Measurements from ENCODE around the gene WFDC2.

The WFDC2 gene

DNA sequence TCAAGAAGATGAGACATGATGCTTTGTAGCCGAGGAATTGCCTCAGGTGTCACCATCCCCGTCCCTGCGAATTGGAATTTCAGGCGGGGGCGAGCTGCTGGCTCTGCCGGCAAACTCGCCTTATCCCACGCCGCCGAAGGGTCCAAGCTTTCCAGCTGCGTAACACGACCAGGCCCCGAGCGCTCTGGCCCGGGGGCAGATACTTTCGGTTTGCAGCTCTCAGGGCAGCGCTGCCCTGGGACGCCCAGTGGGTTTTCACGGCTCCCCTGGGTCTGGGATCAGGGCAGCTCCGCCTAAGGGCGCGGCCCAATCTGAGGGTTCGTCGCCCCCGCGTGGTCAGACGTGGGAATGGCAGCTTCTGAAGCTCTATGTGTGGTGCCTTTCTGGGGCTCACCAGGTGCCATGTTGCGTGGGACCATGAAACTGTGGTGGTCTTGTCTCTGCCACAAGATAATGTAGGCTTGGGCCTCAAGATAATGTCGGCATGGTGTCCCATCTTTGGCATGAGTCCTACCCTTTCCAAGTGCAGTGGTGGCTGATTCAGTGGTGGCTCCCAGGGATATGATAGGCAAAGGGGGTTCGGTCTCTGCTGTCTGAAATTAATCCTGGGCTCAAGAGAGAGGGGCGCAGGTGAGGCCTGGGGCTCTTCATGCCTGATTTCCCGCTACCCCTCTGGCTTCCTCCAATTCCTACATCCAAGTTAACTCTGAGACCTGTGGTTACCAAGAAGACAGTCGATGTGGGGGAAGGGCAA lies 32.6 kb upstream of the WFDC2 start:
- Histone ChIP-seq H3K27ac (ENCODE audit: low read length) (no peak overlapping the region; the same call in 1 of the 2 replicates), H2AFZ (ENCODE audit: low read depth, low read length) (peak overlapping the region; percentile 81), H3K4me2 (ENCODE audit: insufficient read depth, low read length) (peak overlapping the region; percentile 79), H3K4me1 (ENCODE audit: insufficient read depth, low read length) (peaks cover 19% of the 10 kb centered on the region), H3K36me3 (ENCODE audit: insufficient read depth, low read length) (no peaks in the 10 kb centered on the region), H3K4me3 (ENCODE audit: low read depth in 1 of 2, low read length in 2 of 2) (peak overlapping the region; percentile 11 to 57; a peak in 3 of 4 replicates), H3K9ac (ENCODE audit: low read depth, low read length) (peak overlapping the region; percentile 55), H4K20me1 (ENCODE audit: insufficient read depth, low read length) (no peaks in the 10 kb centered on the region), H3K79me2 (ENCODE audit: insufficient read depth, low read length) (no peaks in the 10 kb centered on the region), H3K9me3 (ENCODE audit: insufficient read depth, low read length, severe bottlenecking) (no peaks in the 10 kb centered on the region), H3K27me3 (ENCODE audit: insufficient read depth, low read length, poor library complexity) (no peaks in the 10 kb centered on the region)
- ATAC-seq (ENCODE audit: insufficient read depth, low read depth) (peak; percentile 98), DNase-seq (peak; percentile 89)
- TF ChIP-seq EZH2 (IDR thresholded peaks at IDR 0.05; ENCODE audit: borderline replicate concordance, low read depth, low read length, severe bottlenecking) = no peak
- TF ChIP-seq, protein P1, sequence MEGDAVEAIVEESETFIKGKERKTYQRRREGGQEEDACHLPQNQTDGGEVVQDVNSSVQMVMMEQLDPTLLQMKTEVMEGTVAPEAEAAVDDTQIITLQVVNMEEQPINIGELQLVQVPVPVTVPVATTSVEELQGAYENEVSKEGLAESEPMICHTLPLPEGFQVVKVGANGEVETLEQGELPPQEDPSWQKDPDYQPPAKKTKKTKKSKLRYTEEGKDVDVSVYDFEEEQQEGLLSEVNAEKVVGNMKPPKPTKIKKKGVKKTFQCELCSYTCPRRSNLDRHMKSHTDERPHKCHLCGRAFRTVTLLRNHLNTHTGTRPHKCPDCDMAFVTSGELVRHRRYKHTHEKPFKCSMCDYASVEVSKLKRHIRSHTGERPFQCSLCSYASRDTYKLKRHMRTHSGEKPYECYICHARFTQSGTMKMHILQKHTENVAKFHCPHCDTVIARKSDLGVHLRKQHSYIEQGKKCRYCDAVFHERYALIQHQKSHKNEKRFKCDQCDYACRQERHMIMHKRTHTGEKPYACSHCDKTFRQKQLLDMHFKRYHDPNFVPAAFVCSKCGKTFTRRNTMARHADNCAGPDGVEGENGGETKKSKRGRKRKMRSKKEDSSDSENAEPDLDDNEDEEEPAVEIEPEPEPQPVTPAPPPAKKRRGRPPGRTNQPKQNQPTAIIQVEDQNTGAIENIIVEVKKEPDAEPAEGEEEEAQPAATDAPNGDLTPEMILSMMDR (IDR thresholded peaks at IDR 0.05; ENCODE audit: borderline replicate concordance, extremely low read depth, low read length, poor library complexity, severe bottlenecking) = peak; percentile 98

DNA sequence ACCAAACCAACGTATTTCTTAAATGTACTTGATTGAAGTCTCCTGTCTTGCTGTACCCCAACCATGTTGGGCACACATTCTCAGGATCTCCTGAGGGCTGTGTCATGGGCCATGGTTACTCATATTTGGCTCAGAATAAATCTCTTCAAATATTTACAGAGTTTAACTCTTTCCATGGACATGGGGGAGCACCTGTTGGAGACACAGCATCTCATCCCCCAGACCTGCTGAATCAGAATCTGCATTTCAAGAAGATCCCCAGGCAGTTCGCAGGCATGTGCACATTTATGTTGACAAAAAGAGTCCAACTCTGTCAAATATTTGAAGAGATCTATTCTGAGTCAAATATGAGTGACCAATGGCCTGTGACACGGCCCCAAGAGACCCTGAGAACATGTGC lies 29.1 kb upstream of the WFDC2 start:
- Histone ChIP-seq H3K79me2 (ENCODE audit: insufficient read depth, low read length) (no peaks in the 10 kb centered on the region), H2AFZ (ENCODE audit: low read depth, low read length) (no peak overlapping the region), H3K27me3 (ENCODE audit: insufficient read depth, low read length, poor library complexity) (no peaks in the 10 kb centered on the region), H3K4me1 (ENCODE audit: insufficient read depth, low read length) (peaks cover 23% of the 10 kb centered on the region), H3K4me3 (ENCODE audit: low read depth in 1 of 2, low read length in 2 of 2) (no peak overlapping the region), H3K36me3 (ENCODE audit: insufficient read depth, low read length) (no peaks in the 10 kb centered on the region), H3K9ac (ENCODE audit: low read depth, low read length) (no peak overlapping the region), H3K9me3 (ENCODE audit: insufficient read depth, low read length, severe bottlenecking) (no peaks in the 10 kb centered on the region), H3K4me2 (ENCODE audit: insufficient read depth, low read length) (no peak overlapping the region), H4K20me1 (ENCODE audit: insufficient read depth, low read length) (no peaks in the 10 kb centered on the region), H3K27ac (ENCODE audit: low read length) (no peak overlapping the region)
- DNase-seq (no peak), ATAC-seq (ENCODE audit: insufficient read depth, low read depth) (no peak)
- TF ChIP-seq, protein P1 (IDR thresholded peaks at IDR 0.05; ENCODE audit: borderline replicate concordance, extremely low read depth, low read length, poor library complexity, severe bottlenecking) = no peak
- TF ChIP-seq EZH2 (IDR thresholded peaks at IDR 0.05; ENCODE audit: borderline replicate concordance, low read depth, low read length, severe bottlenecking) = no peak

DNA sequence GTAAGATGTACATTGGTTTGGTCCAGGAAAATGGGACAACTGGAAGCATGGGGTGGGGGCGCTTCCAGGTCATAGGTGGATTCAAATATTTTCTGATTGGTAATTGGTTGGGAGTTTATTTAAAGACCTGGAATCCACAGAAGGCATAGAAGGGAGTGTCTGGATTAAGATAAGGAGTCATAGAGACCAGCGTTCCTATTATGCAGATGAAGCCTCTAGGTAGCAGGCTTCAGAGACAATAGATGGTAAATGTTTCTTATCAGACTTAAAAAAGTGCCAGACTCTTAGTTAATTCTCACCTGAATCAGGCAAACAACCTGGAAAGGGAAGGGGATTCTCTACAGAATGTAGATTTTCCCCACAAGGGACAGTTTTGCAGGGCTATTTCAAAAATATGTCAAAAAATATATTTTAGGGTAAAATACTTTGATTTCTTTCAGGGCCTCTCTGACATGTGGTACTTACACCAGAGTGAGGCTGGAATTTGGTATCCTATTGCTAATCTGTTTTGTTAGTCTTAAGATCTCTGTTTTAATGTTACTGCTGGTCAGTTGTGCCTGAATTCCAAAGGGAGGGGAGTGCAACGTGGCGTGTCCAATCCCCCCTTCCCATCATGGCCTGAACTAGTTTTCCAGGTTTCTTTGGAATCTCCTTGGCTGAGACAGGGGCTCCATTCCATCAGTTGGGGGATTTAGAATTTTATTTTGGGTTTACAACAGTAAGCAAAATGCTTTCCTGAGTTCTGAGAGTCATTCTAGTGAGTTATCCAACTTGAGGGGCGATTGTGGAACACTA lies 28.5 kb upstream of the WFDC2 start:
- H2AFZ ChIP-seq (ENCODE audit: low read depth, low read length) = no peak overlapping the region
- H3K27me3 ChIP-seq (ENCODE audit: insufficient read depth, low read length, poor library complexity) = no peaks in the 10 kb centered on the region
- no peak for DNase-seq
- H3K36me3 ChIP-seq (ENCODE audit: insufficient read depth, low read length) = no peaks in the 10 kb centered on the region
- H3K27ac ChIP-seq (ENCODE audit: low read length) = no peak overlapping the region
- no peak for TF ChIP-seq EZH2 (IDR thresholded peaks at IDR 0.05; ENCODE audit: borderline replicate concordance, low read depth, low read length, severe bottlenecking)
- TF ChIP-seq, protein P1 (IDR thresholded peaks at IDR 0.05; ENCODE audit: borderline replicate concordance, extremely low read depth, low read length, poor library complexity, severe bottlenecking) = no peak
- no peak overlapping the region for H3K4me2 ChIP-seq (ENCODE audit: insufficient read depth, low read length)
- H3K9me3 ChIP-seq (ENCODE audit: insufficient read depth, low read length, severe bottlenecking) = no peaks in the 10 kb centered on the region
- H3K4me1 ChIP-seq (ENCODE audit: insufficient read depth, low read length) = peaks cover 23% of the 10 kb centered on the region
- no peaks in the 10 kb centered on the region for H4K20me1 ChIP-seq (ENCODE audit: insufficient read depth, low read length)
- no peaks in the 10 kb centered on the region for H3K79me2 ChIP-seq (ENCODE audit: insufficient read depth, low read length)
- H3K4me3 ChIP-seq (ENCODE audit: low read depth in 1 of 2, low read length in 2 of 2) = no peak overlapping the region
- H3K9ac ChIP-seq (ENCODE audit: low read depth, low read length) = no peak overlapping the region
- no peak for ATAC-seq (ENCODE audit: insufficient read depth, low read depth)

Data from DND-41 (cell line).